GM21381 (cell line): ENCODE data around the gene NTMT1.

Experiments
- ATAC-seq: cut with Tn5 transposase; IDR thresholded peaks from one replicate; pipeline ENCODE4 v1.9.1; 2021; ENCODE audit warnings: mild to moderate bottlenecking, moderate library complexity; ENCODE audit not compliant: unreplicated experiment

The NTMT1 gene

DNA sequence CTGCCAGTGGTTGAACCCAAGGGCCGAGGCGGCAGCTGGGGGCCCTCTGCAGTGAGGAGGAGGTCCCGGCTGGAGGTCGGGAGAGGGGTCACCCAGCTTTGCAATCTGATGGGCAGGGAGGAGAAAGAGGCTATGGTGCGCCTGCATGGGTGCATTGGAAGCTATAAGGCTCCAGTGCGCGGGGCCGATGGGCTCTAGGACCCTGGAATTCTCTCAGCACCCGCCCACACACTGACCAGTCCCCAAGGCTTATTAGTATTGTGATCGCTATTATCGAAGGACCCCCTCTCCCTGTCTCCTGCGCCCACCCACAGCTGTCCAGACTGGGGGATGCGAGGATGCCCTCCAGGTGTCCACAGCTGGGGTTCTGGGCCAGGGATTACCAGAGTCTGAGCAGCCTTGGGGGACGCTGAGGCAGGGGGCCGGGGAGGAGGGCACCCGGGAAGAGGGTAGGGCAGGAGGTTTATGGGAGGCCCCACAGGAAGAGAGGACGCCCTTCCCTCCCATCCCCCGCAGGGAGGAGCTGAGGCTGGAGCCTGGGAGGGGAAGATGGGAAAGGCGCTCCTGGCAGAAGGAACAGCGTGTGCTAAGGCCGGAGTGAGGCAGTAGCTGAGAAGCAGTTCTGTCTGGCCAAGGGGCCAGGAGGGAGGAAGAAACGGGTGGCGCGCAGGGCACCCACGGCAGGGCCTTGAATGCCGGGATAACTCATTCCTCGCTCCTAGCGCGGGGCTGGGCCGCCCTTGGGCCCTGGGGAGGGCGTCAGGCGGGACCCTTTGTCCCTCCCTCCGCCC lies 29.2 kb upstream of the NTMT1 start:
- ATAC-seq: no peak

DNA sequence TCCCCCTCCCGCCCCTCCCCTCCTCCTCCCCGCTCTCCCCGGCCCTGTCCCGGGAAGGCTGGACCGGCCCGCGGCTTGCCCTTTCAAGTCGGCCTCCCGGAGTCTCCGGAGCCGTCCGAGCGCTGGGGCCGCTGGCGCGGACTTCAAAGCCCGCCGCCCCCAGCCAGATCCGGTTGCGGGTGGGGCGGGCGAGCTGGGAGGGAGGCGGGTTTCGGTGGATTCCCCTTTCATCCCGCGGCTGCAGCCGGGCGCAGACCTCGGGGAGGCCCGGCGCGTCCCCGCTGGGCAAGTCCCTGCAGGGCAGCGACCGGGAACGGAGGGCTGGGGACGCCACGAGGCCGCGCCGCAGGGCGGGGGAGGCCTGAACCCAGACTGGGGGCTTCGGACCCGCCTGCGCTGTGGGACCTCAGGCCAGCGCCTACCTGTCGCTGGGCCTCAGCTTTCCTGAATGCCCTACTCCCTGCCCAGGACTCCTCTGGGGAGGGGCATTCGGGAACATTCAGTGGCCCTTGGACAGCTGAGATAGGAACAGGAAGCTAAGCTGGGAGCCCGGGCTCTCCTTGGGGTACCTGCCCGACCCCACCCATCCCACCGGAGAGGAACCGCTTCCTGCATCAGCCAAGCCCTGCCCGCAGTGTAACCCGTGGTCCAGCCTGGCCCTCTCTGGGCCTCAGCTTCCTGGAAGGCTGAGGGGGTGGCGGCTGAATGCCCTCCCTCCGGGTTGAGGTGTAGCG lies 28.4 kb upstream of the NTMT1 start:
- peak; percentile 51 for ATAC-seq

DNA sequence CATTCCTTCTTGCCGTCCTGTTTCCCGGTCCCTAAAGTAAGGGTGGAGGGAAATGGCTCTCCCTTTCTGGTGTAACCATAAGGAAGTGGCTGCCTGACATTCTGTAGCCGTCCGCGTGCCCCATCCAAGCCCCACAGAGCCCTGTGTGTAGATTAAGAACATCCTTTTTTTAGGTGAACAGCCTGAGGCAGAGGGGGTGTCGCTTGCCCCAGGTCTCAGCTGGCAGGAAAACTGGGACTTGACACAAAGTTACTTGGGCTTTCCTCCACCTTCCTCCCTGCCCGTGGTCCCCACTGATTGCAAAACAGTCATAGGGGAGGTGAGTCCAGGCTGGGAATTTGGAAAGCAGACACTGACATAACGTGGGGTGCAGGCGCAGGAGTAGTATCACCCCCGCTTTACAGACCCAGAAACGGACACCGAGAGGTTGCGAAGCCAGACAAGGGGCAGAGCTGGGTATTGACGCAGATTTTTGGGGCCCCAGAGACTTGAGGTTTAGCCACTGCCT lies 27.8 kb upstream of the NTMT1 start:
- ATAC-seq: no peak

DNA sequence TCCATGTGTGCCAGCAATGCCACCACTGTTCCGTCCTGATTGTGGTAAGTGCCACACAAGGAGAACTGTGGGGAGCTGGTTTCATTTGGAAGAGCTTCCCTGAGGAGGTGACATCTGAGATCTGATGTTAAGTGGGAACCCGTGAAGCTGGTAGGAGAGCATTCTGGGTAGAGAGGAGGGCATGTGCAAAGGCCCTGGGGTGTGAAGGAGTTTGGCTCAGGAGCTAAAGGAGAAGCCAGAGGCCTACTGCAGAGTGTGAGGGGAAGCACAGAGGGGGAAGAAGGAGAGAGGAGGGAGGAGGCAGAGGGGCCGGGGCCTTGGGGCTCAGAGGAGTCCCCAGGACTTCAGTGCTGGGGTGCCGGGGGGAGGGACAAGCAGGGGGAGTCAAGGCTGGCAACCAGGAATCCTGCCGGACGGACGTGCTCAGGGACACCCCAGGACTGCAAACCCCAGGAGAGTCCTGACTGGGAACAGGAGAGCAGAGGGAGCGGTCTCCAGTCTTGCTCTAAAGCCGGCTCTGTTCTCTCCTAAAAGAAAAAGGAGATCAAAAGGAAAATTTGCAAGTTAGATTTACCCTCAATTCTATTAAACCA lies 24.8 kb upstream of the NTMT1 start:
- no peak for ATAC-seq

DNA sequence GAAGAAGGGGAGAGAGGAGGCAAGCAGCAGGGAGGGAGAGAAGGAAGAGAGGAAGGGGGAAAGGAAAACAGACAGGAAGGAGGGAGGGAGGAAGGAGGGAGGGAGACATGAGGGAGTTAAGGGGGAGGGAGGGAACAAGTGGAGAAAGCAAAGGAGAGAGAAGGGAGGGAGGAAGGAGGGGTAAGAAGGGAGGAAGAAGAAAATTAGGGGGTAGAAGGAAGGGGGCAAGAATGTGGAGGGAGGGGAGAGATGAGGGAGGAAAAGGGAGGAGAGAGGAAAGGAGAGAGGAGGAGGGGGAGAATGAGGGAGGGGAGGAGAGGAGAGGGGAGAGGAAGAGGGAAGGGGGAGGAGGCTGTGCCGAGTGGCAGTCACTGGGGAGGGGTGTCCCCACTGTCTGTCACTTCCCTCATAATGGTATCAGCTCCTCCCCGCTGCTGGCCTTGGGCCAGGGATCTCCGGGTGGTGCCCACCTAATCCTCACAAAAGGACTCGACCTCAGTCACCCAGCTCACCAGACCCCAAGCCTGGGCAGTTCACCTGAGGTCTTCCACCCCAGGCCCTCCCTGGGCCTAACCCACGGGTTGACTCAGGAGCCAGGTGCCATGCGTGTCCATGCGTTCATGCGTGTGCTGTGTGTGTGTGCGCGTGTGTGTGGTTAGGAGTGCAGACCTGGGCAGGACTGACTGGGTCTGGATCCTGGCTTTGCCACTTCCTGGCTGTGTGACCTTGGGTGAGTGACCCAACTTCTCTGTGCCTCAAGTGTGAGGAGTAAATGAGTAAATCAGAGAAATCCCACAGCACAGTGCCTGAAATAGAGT lies 23.2 kb upstream of the NTMT1 start:
- no peak for ATAC-seq

DNA sequence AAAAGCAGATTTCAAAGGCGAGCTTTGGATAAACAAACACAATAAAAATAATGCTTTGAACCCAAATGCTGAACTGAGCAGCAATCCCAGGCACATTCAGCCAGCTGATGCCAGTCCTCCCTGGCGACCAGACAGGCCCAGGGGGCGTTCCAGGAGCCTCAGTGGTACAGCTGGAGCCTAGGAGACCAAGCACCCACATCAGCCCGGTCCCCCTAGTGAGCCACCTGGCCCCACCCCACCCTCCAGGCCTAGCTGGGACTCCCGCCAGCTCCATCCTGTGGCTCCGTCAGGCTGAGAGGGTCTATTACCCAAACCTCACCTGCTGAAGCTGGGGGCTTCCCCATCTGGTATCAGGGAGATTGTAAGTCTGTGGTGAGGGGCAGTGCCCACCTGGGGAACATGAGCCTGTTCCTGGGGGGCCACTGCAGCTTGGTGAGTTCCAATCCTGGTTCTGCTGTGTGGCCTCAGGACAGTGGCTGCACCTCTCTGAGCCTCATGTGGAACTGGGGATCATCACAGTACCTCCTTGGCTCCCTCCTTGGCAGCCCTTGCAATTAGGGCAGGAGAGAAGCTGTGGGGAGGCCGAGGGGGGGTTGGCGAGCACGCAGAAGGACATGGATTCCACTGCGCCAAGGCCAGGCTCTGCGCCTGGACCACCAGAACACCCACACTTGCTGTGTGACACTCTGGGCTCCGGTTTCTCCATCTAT lies 21.8 kb upstream of the NTMT1 start:
- ATAC-seq: no peak

DNA sequence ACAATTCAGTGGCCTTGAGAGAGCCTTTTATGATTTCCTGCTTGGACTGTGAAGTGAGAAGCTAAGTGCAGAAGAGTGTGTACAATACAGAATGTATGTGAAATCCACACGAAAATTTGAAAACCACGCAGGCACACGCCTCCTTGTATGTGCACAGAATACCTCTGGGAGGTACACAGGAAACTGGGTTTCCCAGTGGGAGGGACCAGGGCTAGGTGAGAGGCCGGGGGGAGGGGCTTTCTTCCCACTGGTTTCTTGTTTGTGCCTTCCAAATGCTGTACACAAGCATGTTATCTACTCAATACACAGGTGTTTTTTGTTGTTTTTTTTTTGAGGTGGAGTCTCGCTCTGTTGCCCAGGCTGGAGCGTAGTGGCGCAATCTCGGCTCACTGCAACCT lies 21.2 kb upstream of the NTMT1 start:
- ATAC-seq: no peak

DNA sequence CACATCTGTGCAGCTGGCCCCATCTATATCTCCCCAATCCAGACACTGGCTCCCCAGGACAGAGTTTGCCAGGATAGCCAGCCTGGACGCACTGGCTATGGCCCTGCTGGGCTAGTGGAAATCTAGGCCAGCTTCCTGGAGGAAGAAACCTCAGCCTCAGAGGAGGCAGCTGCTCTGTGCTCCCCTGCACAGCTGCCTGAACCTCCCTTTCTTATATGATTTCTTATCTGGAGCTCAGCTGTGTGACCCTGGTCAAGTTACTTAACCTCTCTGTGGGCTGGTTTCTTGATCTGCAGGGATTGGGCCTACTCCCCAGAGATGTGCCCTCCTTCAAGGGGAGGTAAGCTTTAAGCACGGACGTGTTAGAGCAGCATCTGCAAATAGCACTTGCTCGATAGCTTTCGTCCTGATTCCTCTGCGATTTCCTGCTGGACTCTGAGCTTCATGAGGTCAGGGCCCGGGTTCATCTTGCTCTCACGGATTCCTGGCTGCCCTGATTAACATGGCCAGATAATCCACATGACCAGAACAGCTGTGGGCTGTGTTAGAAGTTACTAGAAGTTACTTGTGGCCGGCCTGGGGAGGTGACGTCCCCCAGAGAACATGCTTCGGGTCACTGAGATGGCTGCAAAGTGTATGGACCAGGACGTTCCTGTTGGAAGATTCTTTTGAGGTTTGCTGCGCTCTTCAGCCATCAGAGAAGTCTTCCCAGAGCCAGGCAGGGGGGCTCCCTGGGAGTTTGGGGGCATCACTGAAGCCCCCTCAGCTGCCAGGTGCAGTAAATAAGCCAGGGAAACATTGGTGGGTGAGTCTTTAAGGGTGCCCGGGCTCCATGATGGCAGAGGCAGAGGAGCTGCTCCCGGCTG lies 19.6 kb upstream of the NTMT1 start:
- ATAC-seq: no peak

DNA sequence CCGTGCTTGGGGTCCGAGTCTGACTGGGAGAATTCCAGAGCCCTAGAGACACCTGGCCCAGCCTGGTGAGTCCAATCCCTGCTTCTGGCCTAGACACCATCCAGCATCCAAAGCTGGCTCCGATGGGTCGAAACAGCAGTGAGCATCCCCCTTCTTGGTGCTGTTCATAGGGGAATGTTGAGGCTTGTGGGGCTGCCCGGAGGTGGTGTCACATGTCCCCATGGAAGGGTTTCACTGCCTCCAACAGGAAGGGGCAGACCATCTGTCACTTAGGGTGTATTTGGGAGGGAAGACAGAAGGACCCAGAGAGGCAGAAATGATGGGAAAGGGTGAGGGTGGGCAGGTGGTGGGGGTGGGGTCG lies 19.0 kb upstream of the NTMT1 start:
- ATAC-seq: no peak

DNA sequence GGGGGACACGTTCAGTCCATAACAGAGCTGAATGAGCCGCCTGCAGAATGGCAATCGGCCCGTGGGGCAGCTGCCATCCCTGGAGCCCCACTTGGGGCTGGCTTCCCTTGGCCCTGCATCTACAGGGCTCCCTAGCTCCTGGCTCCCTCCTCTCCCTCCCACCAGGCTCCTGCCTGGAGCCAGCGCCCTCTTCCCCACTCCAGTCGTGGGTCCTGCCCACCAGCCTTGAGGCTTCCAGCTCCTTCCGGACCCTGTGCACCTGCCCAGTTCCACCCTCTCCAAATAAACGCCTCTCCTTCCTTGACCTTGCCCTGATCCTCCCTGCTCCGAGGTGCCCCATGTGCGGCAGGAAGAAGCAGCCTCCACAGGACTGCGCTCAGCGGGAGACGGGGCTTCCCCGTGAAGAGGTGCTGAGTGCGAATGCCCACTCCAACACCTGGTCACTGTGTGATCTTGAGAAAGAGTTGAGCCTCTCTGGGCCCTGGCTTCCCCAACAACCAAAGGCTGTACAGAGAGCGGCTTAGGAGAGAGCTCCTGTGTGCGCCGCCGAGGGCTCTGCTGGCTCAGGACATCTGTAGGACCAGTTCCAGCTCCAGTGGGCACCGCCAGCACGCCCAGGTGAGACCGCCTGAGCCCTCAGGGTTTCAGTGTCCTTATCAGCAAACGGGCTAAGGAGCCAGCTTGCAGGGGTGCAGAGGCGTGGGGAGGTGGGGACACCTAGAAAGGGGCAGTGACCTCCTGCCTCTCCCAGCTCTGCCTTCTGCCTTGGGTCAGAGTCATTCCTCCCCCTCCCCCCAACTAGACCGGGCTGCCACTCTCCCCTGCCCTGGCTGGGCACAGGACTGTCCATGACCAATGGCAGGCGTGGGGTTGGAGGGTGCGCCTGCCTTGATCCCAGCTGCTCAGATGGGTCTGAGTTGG lies 17.1 kb upstream of the NTMT1 start:
- ATAC-seq: no peak

DNA sequence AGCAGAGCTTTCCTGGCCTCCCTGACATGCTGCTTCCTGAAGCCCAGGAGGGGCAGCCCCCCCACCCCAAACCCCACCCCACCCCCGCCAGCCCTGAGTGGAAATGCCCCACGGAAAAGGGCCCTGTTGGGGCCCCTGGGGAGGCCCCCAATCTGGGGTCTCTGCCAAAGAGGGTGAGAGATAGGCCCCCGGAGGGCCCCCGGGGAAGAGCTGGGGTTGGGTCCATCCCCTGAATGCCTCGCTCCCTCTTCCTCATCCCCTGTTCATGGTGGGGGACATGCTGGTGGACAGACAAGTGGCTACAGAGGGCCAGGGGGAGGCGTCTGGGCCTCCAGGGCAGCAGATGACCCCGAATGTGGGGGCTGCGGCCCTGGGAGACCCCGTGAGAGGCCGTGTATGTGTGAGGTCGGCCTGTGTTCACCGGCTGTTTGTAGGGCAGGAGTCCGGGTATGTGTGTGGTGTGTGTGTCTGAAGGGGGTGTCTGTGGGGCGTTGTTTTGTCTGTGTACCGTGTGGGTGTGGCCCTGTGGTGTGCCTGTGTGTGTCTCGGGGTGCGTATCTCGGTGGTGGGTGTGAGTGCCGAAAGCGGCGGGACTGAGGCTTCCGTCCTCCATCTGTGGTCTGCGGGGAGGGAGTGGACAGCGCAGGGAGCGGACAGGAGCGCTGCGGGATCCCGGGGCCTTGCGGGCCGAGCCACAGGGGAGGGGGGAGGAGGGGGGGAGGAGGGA lies 16.3 kb upstream of the NTMT1 start:
- ATAC-seq: no peak

DNA sequence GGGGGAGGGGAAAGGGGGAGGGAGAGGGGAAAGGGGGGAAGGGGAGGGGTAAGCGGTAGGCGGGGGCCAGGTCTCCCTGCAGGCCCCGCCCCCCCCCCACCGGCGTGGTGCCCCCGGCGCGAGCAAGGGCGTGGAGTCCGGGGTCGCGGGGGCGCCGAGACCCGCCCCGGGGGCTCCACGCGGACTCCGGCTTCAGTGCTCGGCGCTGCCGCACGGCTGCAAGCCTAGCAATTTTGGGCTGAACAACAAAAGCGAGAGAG lies 15.8 kb upstream of the NTMT1 start:
- no peak for ATAC-seq

DNA sequence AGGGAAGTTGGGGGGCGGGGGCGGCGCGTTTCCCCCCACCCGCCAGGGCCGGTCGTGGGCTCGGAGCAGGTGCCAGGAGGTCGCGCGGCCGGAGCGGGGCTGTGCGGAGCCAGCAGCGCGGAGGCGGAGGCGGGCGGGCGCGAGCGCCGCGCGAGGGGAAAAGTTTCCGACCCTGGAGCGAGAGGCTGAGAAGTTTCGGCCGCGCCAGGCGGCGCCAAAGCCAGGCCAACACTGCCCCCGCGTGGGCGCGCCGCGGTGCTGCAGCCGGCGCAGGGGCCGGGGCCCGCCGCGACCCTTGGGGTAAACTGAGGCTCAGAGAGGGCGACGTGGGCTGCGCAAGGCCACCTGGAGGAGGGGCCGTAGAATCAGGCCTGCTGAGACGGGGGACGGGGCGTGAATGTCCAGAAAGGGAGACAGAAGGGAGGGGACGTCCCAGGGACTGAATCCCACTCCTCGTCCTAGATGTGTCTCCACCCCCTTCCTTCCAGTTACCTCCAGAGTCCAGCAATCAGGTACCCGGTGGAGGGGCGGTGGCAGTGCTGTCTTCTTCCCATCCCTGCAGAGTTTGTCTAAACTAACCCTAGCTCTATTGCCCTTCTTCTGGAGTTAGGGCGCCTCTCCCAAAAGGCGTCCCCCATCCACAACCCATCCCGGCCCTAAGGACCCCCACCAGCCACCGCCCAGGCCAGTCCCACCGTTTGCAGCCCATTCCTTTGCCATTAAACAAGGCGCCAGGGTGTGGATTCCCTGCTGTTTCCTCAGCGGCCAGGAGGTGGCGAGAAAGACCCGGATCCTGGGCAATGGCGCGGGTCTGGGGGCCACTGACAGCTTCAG lies 15.3 kb upstream of the NTMT1 start:
- ATAC-seq: no peak

DNA sequence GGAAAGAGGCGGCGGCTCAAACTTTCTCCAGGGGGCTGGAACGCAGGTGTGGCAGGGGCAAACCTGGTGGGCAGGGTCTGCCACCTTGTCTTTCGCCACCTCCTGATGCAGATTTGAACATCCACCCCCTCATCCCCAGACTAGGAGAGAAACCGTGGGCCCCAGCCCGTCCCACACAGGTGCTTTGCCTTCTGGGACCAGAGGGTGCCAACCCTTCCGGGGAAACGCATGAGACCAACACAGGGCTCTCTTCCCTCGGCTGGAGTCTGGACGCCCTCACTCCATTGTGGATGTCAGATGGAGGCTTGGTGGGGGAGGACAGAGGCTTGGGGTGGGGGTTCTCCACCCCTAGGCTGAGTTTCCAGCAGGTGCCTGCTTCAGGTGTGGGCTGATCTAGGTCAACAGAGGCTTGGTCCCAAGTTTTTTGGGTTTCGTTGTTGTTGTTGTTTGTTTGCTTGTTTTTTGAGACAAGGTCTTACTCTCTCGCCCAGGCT lies 14.6 kb upstream of the NTMT1 start:
- no peak for ATAC-seq

DNA sequence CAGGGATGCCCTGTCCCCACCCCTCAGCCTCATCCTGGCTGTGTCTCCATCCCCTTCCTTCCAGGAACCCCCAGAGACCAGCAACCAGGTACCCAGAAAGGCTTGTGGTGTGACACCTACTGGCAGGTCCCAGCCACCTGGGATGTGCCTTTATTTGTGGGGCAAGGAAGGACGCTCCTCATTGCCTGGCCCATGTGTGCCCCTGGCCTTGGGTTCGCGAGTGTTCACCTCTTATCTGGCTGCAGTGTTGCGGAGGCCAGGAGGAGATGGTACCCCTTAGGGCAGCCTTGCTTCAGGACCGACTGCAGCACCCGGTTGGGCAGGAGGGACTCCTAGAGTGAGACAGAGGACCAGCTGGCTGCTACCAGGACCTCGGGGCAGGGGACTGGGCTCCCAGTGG lies 13.8 kb upstream of the NTMT1 start:
- no peak for ATAC-seq

DNA sequence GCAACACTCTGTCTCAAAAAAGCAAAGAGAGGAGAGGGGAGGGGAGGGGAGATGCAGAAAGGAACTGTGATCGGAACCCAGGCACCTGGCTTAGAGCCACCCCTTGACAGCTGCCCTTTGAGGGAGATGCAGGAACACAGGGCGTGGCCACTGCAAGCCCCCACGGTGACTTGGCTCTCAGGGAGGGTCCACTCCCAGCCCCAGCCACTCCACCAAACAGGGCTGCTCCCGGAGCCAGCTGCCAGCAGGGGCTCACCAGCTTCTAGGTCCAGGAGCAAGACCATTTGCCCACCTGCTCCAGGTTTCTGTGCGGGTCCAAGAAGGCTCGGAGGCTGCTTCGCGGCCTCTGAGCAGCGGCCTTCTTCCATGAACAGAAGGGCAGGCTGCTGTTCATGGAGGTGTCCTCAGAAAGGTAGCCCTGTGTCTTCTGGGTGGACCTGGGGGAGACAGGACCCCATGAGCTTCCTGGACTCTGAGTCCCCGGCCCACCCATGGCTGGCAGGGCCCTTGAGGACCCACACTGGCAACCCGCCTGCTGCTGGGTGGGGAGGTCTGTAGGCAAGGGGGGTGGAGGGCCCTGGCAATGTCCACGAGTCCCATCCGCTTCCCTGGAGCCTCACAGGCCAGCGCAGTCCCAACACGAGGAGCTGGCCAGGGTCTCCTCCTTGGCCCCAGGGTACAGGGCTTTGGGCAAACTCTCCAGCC lies 13.0 kb upstream of the NTMT1 start:
- no peak for ATAC-seq
